Measurements from ENCODE around the gene EXOC2. TPM values are rescaled to one million over a fixed set of nuclear protein-coding genes. Genes with fewer than 3 reads are reported as not detected.

EXOC2 gene, protein sequence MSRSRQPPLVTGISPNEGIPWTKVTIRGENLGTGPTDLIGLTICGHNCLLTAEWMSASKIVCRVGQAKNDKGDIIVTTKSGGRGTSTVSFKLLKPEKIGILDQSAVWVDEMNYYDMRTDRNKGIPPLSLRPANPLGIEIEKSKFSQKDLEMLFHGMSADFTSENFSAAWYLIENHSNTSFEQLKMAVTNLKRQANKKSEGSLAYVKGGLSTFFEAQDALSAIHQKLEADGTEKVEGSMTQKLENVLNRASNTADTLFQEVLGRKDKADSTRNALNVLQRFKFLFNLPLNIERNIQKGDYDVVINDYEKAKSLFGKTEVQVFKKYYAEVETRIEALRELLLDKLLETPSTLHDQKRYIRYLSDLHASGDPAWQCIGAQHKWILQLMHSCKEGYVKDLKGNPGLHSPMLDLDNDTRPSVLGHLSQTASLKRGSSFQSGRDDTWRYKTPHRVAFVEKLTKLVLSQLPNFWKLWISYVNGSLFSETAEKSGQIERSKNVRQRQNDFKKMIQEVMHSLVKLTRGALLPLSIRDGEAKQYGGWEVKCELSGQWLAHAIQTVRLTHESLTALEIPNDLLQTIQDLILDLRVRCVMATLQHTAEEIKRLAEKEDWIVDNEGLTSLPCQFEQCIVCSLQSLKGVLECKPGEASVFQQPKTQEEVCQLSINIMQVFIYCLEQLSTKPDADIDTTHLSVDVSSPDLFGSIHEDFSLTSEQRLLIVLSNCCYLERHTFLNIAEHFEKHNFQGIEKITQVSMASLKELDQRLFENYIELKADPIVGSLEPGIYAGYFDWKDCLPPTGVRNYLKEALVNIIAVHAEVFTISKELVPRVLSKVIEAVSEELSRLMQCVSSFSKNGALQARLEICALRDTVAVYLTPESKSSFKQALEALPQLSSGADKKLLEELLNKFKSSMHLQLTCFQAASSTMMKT
- polyA plus RNA-seq (2013, experiment 1 of 2) = 18.9 TPM
- 19.1 TPM for polyA plus RNA-seq (2013, experiment 2 of 2)

DNA sequence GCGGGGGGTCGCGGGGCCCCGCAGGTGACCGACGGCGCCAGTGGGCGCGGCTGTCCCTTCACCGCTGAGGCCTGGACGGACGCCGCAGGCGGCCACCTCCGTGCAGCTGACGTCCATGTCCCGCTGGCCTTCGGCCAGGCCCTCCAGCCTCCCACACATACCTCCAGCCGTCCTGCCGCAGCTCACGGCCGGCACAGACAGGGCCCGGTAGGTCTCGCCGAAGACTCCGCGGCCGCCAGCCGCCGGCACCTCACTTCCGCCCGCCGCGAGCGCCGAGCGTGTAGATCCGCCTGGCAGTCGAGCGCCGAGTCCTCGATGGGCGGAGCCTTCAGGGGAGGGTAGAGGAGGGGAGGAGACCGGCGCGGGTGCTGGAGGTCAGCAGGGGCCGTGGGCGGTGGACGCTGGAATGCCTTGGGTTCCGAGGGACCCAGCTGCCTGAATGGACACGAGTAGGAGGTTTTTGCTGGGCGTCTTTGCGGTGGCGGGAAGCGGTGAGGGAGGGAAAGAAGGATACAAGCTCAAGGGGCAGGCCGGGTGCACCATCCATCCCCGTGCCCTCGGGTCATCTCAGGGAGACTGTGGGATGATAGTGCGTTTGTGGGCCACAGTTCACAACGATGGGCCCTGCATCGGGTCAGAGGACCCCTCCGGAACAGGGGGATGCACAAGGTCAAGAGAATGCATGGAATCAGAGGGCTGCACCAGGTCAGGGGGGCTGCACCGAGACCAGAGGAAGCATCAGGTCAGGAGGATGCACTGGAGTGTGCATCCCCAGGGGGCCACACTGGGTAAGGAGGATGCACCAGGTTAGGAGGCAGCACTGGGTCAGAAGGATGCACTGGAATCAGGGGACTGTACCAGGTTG, at the start of gene EXOC2:
TSS of gene EXOC2 (minus strand) at position 282 of the 865 bp plus-strand sequence. CDS start 55,321 bp downstream, outside the sequence.
- Histone ChIP-seq H3K4me3 (ENCODE audit: low read length in 2 of 2) (peak within 1 kb of the TSS; percentile 96), H3K36me3 (replicated peaks in 1 of 2; ENCODE audit: control insufficient read depth in 2 of 2, insufficient read depth in 2 of 2, low read length in 2 of 2) (peaks cover 7 to 22% of the 10 kb centered on the region in 2 donors), H3K4ac (ENCODE audit: low read length) (no peak within 1 kb of the TSS), H2BK12ac (ENCODE audit: low read length) (no peak within 1 kb of the TSS), H3K23ac (ENCODE audit: low read depth, low read length, poor library complexity) (peak within 1 kb of the TSS; percentile 92), H3K9ac (ENCODE audit: low read depth, low read length, poor library complexity) (peak within 1 kb of the TSS; percentile 91), H3K18ac (ENCODE audit: low read length) (peak within 1 kb of the TSS; percentile 88), H2BK120ac (ENCODE audit: low read depth, low read length) (no peak within 1 kb of the TSS), H2AK5ac (ENCODE audit: low read depth, low read length) (peak within 1 kb of the TSS; percentile 40), H3K27me3 (ENCODE audit: control insufficient read depth in 3 of 3, insufficient read depth in 3 of 3, low read depth in 1 of 3, low read length in 3 of 3) (no peaks in the 10 kb centered on the region), H3K4me1 (ENCODE audit: control insufficient read depth in 2 of 2, insufficient read depth in 1 of 2, low read depth in 1 of 2, low read length in 2 of 2) (peaks cover 2 to 7% of the 10 kb centered on the region in 2 donors), H2BK5ac (ENCODE audit: low read length) (no peak within 1 kb of the TSS), H3K4me2 (ENCODE audit: insufficient read depth, low read length, poor library complexity, severe bottlenecking) (peak within 1 kb of the TSS; percentile 85), H3K14ac (ENCODE audit: low read length) (peak within 1 kb of the TSS; percentile 72), H4K91ac (ENCODE audit: low read depth, low read length, poor library complexity) (no peak within 1 kb of the TSS), H3K27ac (replicated peaks; ENCODE audit: low read length) (peak within 1 kb of the TSS; percentile 81), H3K9me3 (replicated peaks in 1 of 2; ENCODE audit: control insufficient read depth in 2 of 2, insufficient read depth in 1 of 2, low read depth in 1 of 2, low read length in 2 of 2) (no peaks in the 10 kb centered on the region), H4K8ac (ENCODE audit: low read depth, low read length) (peak within 1 kb of the TSS; percentile 95), H2BK15ac (ENCODE audit: low read length) (no peak within 1 kb of the TSS), H2AFZ (ENCODE audit: low read length) (peak within 1 kb of the TSS; percentile 92), H3K79me1 (ENCODE audit: low read depth, low read length) (peaks cover 6% of the 10 kb centered on the region)
- DNase-seq (ENCODE audit: low spot score) = peak; percentile 81
- whole genome bisulfite sequencing, 2 donors (ENCODE audit: extremely low coverage in 2 of 2, insufficient read length in 2 of 2, insufficient replicate concordance in 1 of 2) = no CpG with 5 or more reads among the region's 63 CpGs

DNA sequence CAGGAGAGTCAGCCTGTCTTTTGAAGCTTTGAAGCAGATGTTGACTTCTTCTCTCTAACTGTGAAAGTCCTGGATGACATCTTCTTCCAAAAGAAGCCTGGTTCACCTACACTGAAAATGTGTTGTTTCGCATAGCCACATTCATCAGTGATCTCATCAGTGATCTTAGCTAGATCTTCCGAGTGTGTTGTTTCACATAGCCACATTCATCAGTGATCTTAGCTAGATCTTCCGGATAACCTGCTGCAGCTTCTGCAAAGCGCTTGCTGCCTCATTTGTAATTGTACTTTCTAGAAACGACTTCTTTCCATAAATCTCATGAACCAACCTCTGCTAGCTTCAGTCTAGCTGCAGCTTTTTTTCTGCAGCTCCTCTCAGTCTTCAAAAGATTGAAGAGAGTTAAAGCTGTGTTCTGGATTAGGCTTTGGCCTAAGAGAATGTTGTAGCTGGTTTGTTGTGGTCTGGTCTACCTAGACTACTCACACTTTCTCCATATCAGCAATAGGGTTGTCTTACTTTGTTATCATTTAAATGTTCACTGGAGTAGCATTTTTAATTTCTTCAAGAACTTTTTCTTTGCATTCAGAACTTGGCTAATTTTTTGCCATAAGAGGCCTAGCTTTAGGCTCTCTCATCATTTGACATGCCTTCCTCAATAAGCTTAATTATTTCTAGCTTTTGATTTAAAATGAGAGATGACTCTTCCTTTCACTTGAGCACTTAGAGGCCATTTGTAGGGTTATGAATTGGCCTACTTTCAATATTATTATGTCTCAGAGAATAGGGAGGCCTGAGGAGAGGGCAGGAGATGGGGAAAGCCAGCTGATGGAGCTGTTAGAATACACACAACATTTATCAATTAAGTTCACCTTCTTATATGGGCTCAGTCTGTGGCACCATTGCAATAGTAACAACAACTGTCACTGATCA, 48.7 kb upstream of the EXOC2 start:
- H3K4me3 ChIP-seq (ENCODE audit: low read length in 2 of 2) = no peak overlapping the region
- no peak overlapping the region for H4K91ac ChIP-seq (ENCODE audit: low read depth, low read length, poor library complexity)
- no peak overlapping the region for H3K23ac ChIP-seq (ENCODE audit: low read depth, low read length, poor library complexity)
- H2AFZ ChIP-seq (ENCODE audit: low read length) = no peak overlapping the region
- no peak for DNase-seq (ENCODE audit: low spot score)
- H2BK12ac ChIP-seq (ENCODE audit: low read length) = no peak overlapping the region
- no peak overlapping the region for H2BK15ac ChIP-seq (ENCODE audit: low read length)
- no peaks in the 10 kb centered on the region for H3K4me1 ChIP-seq (ENCODE audit: control insufficient read depth in 2 of 2, insufficient read depth in 1 of 2, low read depth in 1 of 2, low read length in 2 of 2)
- no peaks in the 10 kb centered on the region for H3K36me3 ChIP-seq (replicated peaks in 1 of 2; ENCODE audit: control insufficient read depth in 2 of 2, insufficient read depth in 2 of 2, low read length in 2 of 2)
- no peak overlapping the region for H3K9ac ChIP-seq (ENCODE audit: low read depth, low read length, poor library complexity)
- H3K27me3 ChIP-seq (ENCODE audit: control insufficient read depth in 3 of 3, insufficient read depth in 3 of 3, low read depth in 1 of 3, low read length in 3 of 3) = no peaks in the 10 kb centered on the region
- no peaks in the 10 kb centered on the region for H3K79me1 ChIP-seq (ENCODE audit: low read depth, low read length)
- no peak overlapping the region for H2BK5ac ChIP-seq (ENCODE audit: low read length)
- H2BK120ac ChIP-seq (ENCODE audit: low read depth, low read length) = no peak overlapping the region
- no peak overlapping the region for H4K8ac ChIP-seq (ENCODE audit: low read depth, low read length)
- H3K27ac ChIP-seq (replicated peaks; ENCODE audit: low read length) = no peak overlapping the region
- H2AK5ac ChIP-seq (ENCODE audit: low read depth, low read length) = no peak overlapping the region
- no peak overlapping the region for H3K14ac ChIP-seq (ENCODE audit: low read length)
- no peak overlapping the region for H3K18ac ChIP-seq (ENCODE audit: low read length)
- no peaks in the 10 kb centered on the region for H3K9me3 ChIP-seq (replicated peaks in 1 of 2; ENCODE audit: control insufficient read depth in 2 of 2, insufficient read depth in 1 of 2, low read depth in 1 of 2, low read length in 2 of 2)
- H3K4ac ChIP-seq (ENCODE audit: low read length) = no peak overlapping the region
- no CpG with 5 or more reads among the region's 5 CpGs for WGBS, 2 donors (ENCODE audit: extremely low coverage in 2 of 2, insufficient read length in 2 of 2, insufficient replicate concordance in 1 of 2)
- H3K4me2 ChIP-seq (ENCODE audit: insufficient read depth, low read length, poor library complexity, severe bottlenecking) = no peak overlapping the region

DNA sequence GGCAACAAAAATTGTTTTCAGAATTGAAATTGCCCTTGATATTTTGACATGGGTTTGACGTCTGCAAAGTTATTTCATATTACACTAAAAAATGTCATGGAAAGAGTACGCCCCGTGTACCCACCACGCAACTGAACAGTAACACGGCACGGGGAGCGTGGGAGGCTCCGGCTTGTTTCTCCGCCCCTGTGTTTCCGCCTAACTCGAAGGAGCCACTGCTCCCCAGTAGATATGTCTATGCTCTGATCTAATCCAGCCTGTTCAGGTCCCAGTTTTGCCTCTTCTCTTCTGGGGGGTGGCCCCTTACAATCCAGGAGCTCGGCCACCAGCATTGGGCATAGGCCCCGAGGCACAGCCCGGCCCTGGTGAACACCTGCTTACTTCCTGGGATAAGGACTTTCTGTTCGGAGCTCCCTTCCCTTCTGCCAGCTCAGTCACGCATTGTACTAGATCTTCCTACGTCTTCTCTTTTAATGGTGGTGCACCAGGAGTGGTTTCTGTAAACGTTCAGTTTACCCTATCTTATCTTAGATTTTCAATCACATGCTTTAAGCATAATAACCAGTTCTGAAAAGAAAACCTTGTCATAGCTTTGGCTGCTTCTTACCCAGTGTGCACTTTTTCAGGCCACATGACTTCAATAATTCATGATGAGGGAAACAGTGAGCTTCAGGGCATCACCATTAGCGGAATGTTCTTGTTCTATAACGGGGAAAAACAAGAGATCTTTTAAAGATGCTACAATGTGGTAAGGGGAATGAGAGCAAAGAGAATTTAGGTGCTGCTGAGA, 43.9 kb upstream of the EXOC2 start:
- Histone ChIP-seq H2BK12ac (ENCODE audit: low read length) (no peak overlapping the region), H3K4me2 (ENCODE audit: insufficient read depth, low read length, poor library complexity, severe bottlenecking) (no peak overlapping the region), H3K14ac (ENCODE audit: low read length) (no peak overlapping the region), H3K18ac (ENCODE audit: low read length) (peak overlapping the region; percentile 42), H3K4ac (ENCODE audit: low read length) (no peak overlapping the region), H3K9me3 (replicated peaks in 1 of 2; ENCODE audit: control insufficient read depth in 2 of 2, insufficient read depth in 1 of 2, low read depth in 1 of 2, low read length in 2 of 2) (no peaks in the 10 kb centered on the region), H2AK5ac (ENCODE audit: low read depth, low read length) (no peak overlapping the region), H3K36me3 (replicated peaks in 1 of 2; ENCODE audit: control insufficient read depth in 2 of 2, insufficient read depth in 2 of 2, low read length in 2 of 2) (no peaks in the 10 kb centered on the region), H3K27ac (replicated peaks; ENCODE audit: low read length) (no peak overlapping the region), H3K4me3 (ENCODE audit: low read length in 2 of 2) (no peak overlapping the region), H4K8ac (ENCODE audit: low read depth, low read length) (no peak overlapping the region), H3K9ac (ENCODE audit: low read depth, low read length, poor library complexity) (no peak overlapping the region), H3K4me1 (ENCODE audit: control insufficient read depth in 2 of 2, insufficient read depth in 1 of 2, low read depth in 1 of 2, low read length in 2 of 2) (no peaks in the 10 kb centered on the region), H2BK5ac (ENCODE audit: low read length) (no peak overlapping the region), H2AFZ (ENCODE audit: low read length) (no peak overlapping the region), H2BK120ac (ENCODE audit: low read depth, low read length) (no peak overlapping the region), H3K27me3 (ENCODE audit: control insufficient read depth in 3 of 3, insufficient read depth in 3 of 3, low read depth in 1 of 3, low read length in 3 of 3) (no peaks in the 10 kb centered on the region), H4K91ac (ENCODE audit: low read depth, low read length, poor library complexity) (no peak overlapping the region), H2BK15ac (ENCODE audit: low read length) (no peak overlapping the region), H3K23ac (ENCODE audit: low read depth, low read length, poor library complexity) (peak overlapping the region; percentile 59), H3K79me1 (ENCODE audit: low read depth, low read length) (no peaks in the 10 kb centered on the region)
- no CpG with 5 or more reads among the region's 20 CpGs for WGBS, 2 donors (ENCODE audit: extremely low coverage in 2 of 2, insufficient read length in 2 of 2, insufficient replicate concordance in 1 of 2)
- DNase-seq (ENCODE audit: low spot score) = no peak
